HG03565 (cell line): ENCODE results near the gene DENND4A.
"Not testable (repeated sequence)": the region's sequence is repeated elsewhere in the genome, so short reads cannot be mapped to it uniquely, and the experiment has no call there.

ENCODE experiments used
- ATAC-seq: cut with Tn5 transposase; IDR thresholded peaks from one replicate; pipeline ENCODE4 v1.9.1; 2021; ENCODE audit warnings: mild to moderate bottlenecking, moderate library complexity; ENCODE audit not compliant: unreplicated experiment

DENND4A gene

GRCh38 chr15:65819563-65819960 lies 27.5 kb upstream of the DENND4A start:
- ATAC-seq = no peak

- peak; percentile 75 for ATAC-seq
These were observed 27.0 kb upstream of the DENND4A start for GRCh38 chr15:65818927-65819562.

- ATAC-seq = no peak
These were observed 24.3 kb upstream of the DENND4A start for GRCh38 chr15:65816441-65816840.

GRCh38 chr15:65816008-65816407 lies 23.9 kb upstream of the DENND4A start:
- not testable (repeated sequence) for ATAC-seq

GRCh38 chr15:65814271-65814670 lies 22.2 kb upstream of the DENND4A start:
- ATAC-seq = not testable (repeated sequence)

- ATAC-seq = no peak
These were observed 20.8 kb upstream of the DENND4A start for GRCh38 chr15:65812916-65813315.

GRCh38 chr15:65812467-65812866 lies 20.4 kb upstream of the DENND4A start:
- ATAC-seq = no peak

- no peak for ATAC-seq
These were observed 19.7 kb upstream of the DENND4A start for GRCh38 chr15:65811835-65812234.

GRCh38 chr15:65811011-65811733 lies 19.1 kb upstream of the DENND4A start:
- ATAC-seq = not testable (repeated sequence)

GRCh38 chr15:65806397-65806796 lies 14.3 kb upstream of the DENND4A start:
- no peak for ATAC-seq

GRCh38 chr15:65805019-65805745 lies 13.1 kb upstream of the DENND4A start:
- no peak for ATAC-seq

GRCh38 chr15:65804252-65804931 lies 12.3 kb upstream of the DENND4A start:
- ATAC-seq = no peak

- ATAC-seq = no peak
These were observed 9.2 kb upstream of the DENND4A start for GRCh38 chr15:65801229-65801805.

GRCh38 chr15:65796610-65797078 lies 4.6 kb upstream of the DENND4A start:
- ATAC-seq = no peak

GRCh38 chr15:65795663-65796216 lies 3.6 kb upstream of the DENND4A start:
- ATAC-seq = no peak

GRCh38 chr15:65793818-65794104 lies 1.7 kb upstream of the DENND4A start:
- no peak for ATAC-seq

- ATAC-seq = no peak
These were observed 1.1 kb upstream of the DENND4A start for GRCh38 chr15:65792988-65793817.

- no peak for ATAC-seq
These were observed 557 bp downstream of the DENND4A start for GRCh38 chr15:65791335-65792137.

- ATAC-seq = no peak
These were observed 1.3 kb downstream of the DENND4A start for GRCh38 chr15:65790694-65791334.
